K562 (cell line): ENCODE data around the gene PPA2. TPM values are rescaled to one million over a fixed set of nuclear protein-coding genes. Genes with fewer than 3 reads are reported as not detected.

Experiments used
- ATAC-seq: fragments of 200-7000 bp; cut with Tn5 transposase; 3 replicates; pipeline ENCODE4 v1.9.1; 2020; ENCODE audit warnings: moderate library complexity
- BruUV-seq: library from RNA; stranded (reverse); fragments of 400-500 nt; replicated peaks from 2 replicates; lab custom pipeline; 2021; lab: Mats Ljungman, UMichigan
- CTCF ChIA-PET: fragments of 300-600 bp; formaldehyde crosslinking; extraction: SDS; loops from one replicate; lab custom pipeline; 2021; ENCODE audit warnings: low intra/inter-chr PET ratio; lab: Yijun Ruan, JAX
- POLR2A ChIA-PET: fragments of 300-600, 350-650 bp; sonication (Branson Sonifier 250); formaldehyde crosslinking; extraction: SDS; loops from one replicate; lab custom pipeline; 2021; ENCODE audit warnings: antibody characterized with exemption, inconsistent platforms; lab: Yijun Ruan, JAX
- DNase-seq, 4 experiments: peaks; one replicate each; pipeline versions ENCODE4 v3.0.0 to v3.0.0-alpha.2; 2011 to 2018; ENCODE audit warnings: low spot score in 3 of 4, mixed read lengths in 3 of 4; ENCODE audit errors: extremely low read depth in 1 of 4
- FAIRE-seq: peaks from 2 replicates; lab custom pipeline; 2011; peaks lifted over from hg19 to GRCh38; lab: Jason Lieb, UNC
- H2AFZ ChIP-seq: 2 replicates; pipeline ENCODE4 v1.6.0; 2011; ENCODE audit warnings: low read depth, low read length, control low read depth, inconsistent platforms
- H3K27ac ChIP-seq: fragments of 200-600 bp; 3 replicates; pipeline ENCODE4 v1.8.0; 2011; ENCODE audit warnings: low read depth, mild to moderate bottlenecking, control low read depth, inconsistent platforms, low read length, moderate library complexity, mixed read lengths; ENCODE audit errors: extremely low read depth
- H3K27me3 ChIP-seq, 2 experiments: fragments of 300-600 bp in 1 of 2; 2 replicates in 1 of 2; 3 replicates in 1 of 2; pipeline versions ENCODE4 v1.6.0 to v1.8.0; 2011; ENCODE audit warnings: inconsistent platforms in 2 of 2, low read length in 2 of 2, mild to moderate bottlenecking in 1 of 2, mixed read lengths in 1 of 2, moderate library complexity in 1 of 2; ENCODE audit not compliant: control insufficient read depth in 2 of 2, insufficient read depth in 2 of 2
- H3K36me3 ChIP-seq: fragments of 300-600 bp; 3 replicates; pipeline ENCODE4 v1.8.0; 2011; ENCODE audit warnings: mild to moderate bottlenecking, low read length, inconsistent platforms; ENCODE audit not compliant: control insufficient read depth, insufficient read depth
- H3K4me1 ChIP-seq, 2 experiments: fragments of 200-600 bp in 1 of 2; replicated peaks in 1 of 2; 2 replicates in 1 of 2; 3 replicates in 1 of 2; pipeline versions ENCODE4 v1.5.1 to v1.8.0; 2011; ENCODE audit warnings: inconsistent platforms in 2 of 2, low read length in 2 of 2, mild to moderate bottlenecking in 1 of 2, mixed read lengths in 1 of 2, moderate library complexity in 1 of 2; ENCODE audit not compliant: control insufficient read depth in 2 of 2, insufficient read depth in 2 of 2
- H3K4me2 ChIP-seq: 2 replicates; pipeline ENCODE4 v1.6.1; 2011; ENCODE audit warnings: low read length, control low read depth, inconsistent platforms, mixed read lengths; ENCODE audit not compliant: insufficient read depth
- H3K4me3 ChIP-seq: fragments of 200-600 bp; sonication (generic), shearing (Covaris generic); 2 replicates; pipeline ENCODE4 v1.5.1; 2016; ENCODE audit warnings: control low read depth, inconsistent platforms
- H3K79me2 ChIP-seq: fragments of 200-600 bp; 3 replicates; pipeline ENCODE4 v1.8.0; 2011; ENCODE audit warnings: low read length, inconsistent platforms; ENCODE audit not compliant: control insufficient read depth, insufficient read depth
- H3K9ac ChIP-seq, 2 experiments: 2 replicates each; pipeline versions ENCODE4 v1.6.0 to v1.6.1; 2011; ENCODE audit warnings: low read depth in 2 of 2, low read length in 2 of 2, control low read depth in 1 of 2, inconsistent platforms in 1 of 2, mild to moderate bottlenecking in 1 of 2, mixed read lengths in 1 of 2; ENCODE audit not compliant: insufficient read depth in 1 of 2
- H3K9me1 ChIP-seq: one replicate; pipeline ENCODE4 v1.6.0; 2011; ENCODE audit warnings: inconsistent platforms, mild to moderate bottlenecking, low read length, moderate library complexity; ENCODE audit not compliant: control insufficient read depth, insufficient read depth
- H3K9me3 ChIP-seq: replicated peaks from 2 replicates; pipeline ENCODE4 v1.5.1; 2011; ENCODE audit warnings: low read depth, low read length, inconsistent platforms; ENCODE audit not compliant: control insufficient read depth, insufficient read depth
- H4K20me1 ChIP-seq: replicated peaks from 2 replicates; pipeline ENCODE4 v1.6.1; 2011; ENCODE audit warnings: low read length, inconsistent platforms, mixed read lengths; ENCODE audit not compliant: control insufficient read depth, insufficient read depth
- BRF1 ChIP-seq: IDR thresholded peaks from 3 replicates; pipeline ENCODE4 v1.6.1; 2011; ENCODE audit warnings: borderline replicate concordance, mild to moderate bottlenecking; ENCODE audit not compliant: insufficient read length; ENCODE audit errors: extremely low read depth
- DNMT1 ChIP-seq: fragments of 450-650 bp; IDR thresholded peaks from 2 replicates; pipeline ENCODE4 v1.6.1; 2016; ENCODE audit warnings: antibody characterized with exemption, mild to moderate bottlenecking
- ILK ChIP-seq: fragments of 450-650 bp; IDR thresholded peaks from 2 replicates; pipeline ENCODE4 v1.6.1; 2016; ENCODE audit warnings: missing genetic modification characterization, low read depth, mild to moderate bottlenecking, missing compliant biosample characterization, moderate library complexity, borderline replicate concordance
- KLF16 ChIP-seq: IDR thresholded peaks from 2 replicates; pipeline ENCODE4 v1.6.1; 2016; ENCODE audit warnings: antibody characterized with exemption
- RB1 ChIP-seq: fragments of 450-650 bp; IDR thresholded peaks from 2 replicates; pipeline ENCODE4 v1.6.1; 2017; ENCODE audit warnings: low read depth, mild to moderate bottlenecking
- RBM22 ChIP-seq: fragments of 200-400 bp; formaldehyde crosslinking; IDR thresholded peaks from 2 replicates; pipeline ENCODE4 v1.6.1; 2018; ENCODE audit warnings: low read length, low read depth; ENCODE audit not compliant: poor library complexity, severe bottlenecking
- SMC3 ChIP-seq: conservative IDR thresholded peaks from 2 replicates; pipeline ENCODE4 v1.6.1; 2011; ENCODE audit warnings: low read depth, low read length, improper control_type of control experiment; ENCODE audit not compliant: insufficient read depth
- ZC3H11A ChIP-seq: IDR thresholded peaks from 2 replicates; pipeline ENCODE4 v1.6.1; 2012; ENCODE audit warnings: low read depth, low read length, improper control_type of control experiment
- ZNF41 ChIP-seq: fragments of 250-450 bp; sonication (Bioruptor Pico); conservative IDR thresholded peaks from 2 replicates; pipeline ENCODE4 v1.4.0; 2020; ENCODE audit warnings: mild to moderate bottlenecking
- ZNF77 ChIP-seq: fragments of 250-450 bp; sonication (Bioruptor Pico); IDR thresholded peaks from 2 replicates; pipeline ENCODE4 v1.5.0; 2020
- WGBS: fragments of 100-300 bp; shearing (Covaris generic); methylation state at CpG from one replicate; pipeline ENCODE4 v1.1.6; 2016; ENCODE audit warnings: low coverage, mixed read lengths; ENCODE audit not compliant: insufficient coverage; ENCODE audit errors: missing lambda C conversion rate; 5-methylcytosine and 5-hydroxymethylcytosine counted together
- in situ Hi-C: fragments of 300-500 bp; cut with MboI; formaldehyde crosslinking; loops from 4 replicates; pipeline ENCODE4 v1.15.0; 2018; ENCODE audit warnings: inconsistent platforms, mixed read lengths
- intact Hi-C: fragments of 100-400 bp; cut with micrococcal nuclease; formaldehyde crosslinking; loops from 2 replicates; pipeline ENCODE4 v1.14.2; 2022
- polyA plus RNA-seq, 8 experiments: library from polyadenylated mRNA; depleted of rRNA in 4 of 8; stranded (reverse) in 5 of 8; unstranded in 3 of 8; fragments of >200 nt; fragmentation: Nextera tagmentation in 2 of 8; fragmentation: Illumina TruSeq in 1 of 8; extraction: Ambion mirVana in 2 of 8; extraction: Trizol in 1 of 8; gene quantifications; 2 replicates each; pipeline versions ENCODE4 v1.2.1 to v1.2.3, GENCODE V29; 2011 to 2014; ENCODE audit warnings: inconsistent platforms in 1 of 8, missing spikeins in 1 of 8
- total RNA-seq, 7 experiments: library from RNA; depleted of rRNA in 6 of 7; stranded (reverse); fragments of >200 nt in 6 of 7; fragmentation: Illumina TruSeq in 2 of 7; extraction: Trizol in 2 of 7; gene quantifications; 2 replicates each; pipeline versions ENCODE4 v1.2.1 to v1.2.3, GENCODE V29; 2011 to 2021; ENCODE audit warnings: low replicate concordance in 1 of 7
- TF ChIP-seq, protein P1 (sequence below): fragments of 450-650 bp; IDR thresholded peaks from 2 replicates; pipeline ENCODE4 v1.6.1; 2017; ENCODE audit warnings: antibody characterized with exemption
- TF ChIP-seq, protein P2 (sequence below), 2 experiments: fragments of 450-650 bp in 1 of 2; IDR thresholded peaks; 2 replicates each; pipeline ENCODE4 v1.6.1; 2011 to 2017; ENCODE audit warnings: low read depth in 2 of 2, antibody characterized with exemption in 1 of 2, borderline replicate concordance in 1 of 2, low read length in 1 of 2, mild to moderate bottlenecking in 1 of 2, mixed read lengths in 1 of 2; ENCODE audit not compliant: control insufficient read depth in 1 of 2

PPA2 gene
- total and polyA plus RNA-seq, 9 of the 15 experiments (the other 6 are each of a cell fraction or from before 2014, with no cell fraction given), result 48.3 to 190 (median 109) TPM

DNA sequence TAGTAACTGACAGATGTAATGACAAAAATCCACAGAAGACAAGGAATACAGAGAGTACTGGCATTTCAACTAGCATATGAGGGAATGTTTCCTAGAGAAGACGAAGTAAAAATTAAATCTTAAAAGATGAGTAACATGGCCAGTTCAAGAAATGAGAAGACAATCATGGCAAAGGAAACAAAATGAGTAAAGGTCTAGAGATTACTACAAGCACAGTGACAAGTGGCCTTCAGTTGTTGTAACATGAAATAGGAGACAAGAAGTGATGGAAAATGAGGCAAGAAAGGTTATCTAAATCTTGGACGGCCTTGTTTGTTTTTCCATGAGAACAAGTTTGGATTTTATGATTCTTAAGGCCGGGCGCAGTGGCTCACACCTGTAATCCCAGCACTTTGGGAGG, 81.0 kb downstream of the PPA2 start:
- Histone ChIP-seq H3K27ac (no peak overlapping the region), H2AFZ (no peak overlapping the region), H3K9me3 (no peaks in the 10 kb centered on the region), H3K9me1 (no peaks in the 10 kb centered on the region), H3K79me2 (no peaks in the 10 kb centered on the region), H3K36me3 (peaks cover 7% of the 10 kb centered on the region; the same call in 1 of the 3 replicates), H3K4me3 (no peak overlapping the region), H4K20me1 (no peaks in the 10 kb centered on the region), H3K9ac (no peak overlapping the region), H3K27me3 (no peaks in the 10 kb centered on the region), H3K4me2 (no peak overlapping the region), H3K4me1 (no peaks in the 10 kb centered on the region)
- no peak for ATAC-seq
- intact Hi-C loops (no loop called here), in situ Hi-C loops (no loop called here)
- ChIA-PET CTCF (no interaction called here), POLR2A (no interaction called here)
- no peak for TF ChIP-seq SMC3
- BruUV-seq, result no TSS peak
- WGBS, result 71% methylated on average over 4 of the region's 4 CpGs
- no peak for FAIRE-seq
- DNase-seq, result no peak

DNA sequence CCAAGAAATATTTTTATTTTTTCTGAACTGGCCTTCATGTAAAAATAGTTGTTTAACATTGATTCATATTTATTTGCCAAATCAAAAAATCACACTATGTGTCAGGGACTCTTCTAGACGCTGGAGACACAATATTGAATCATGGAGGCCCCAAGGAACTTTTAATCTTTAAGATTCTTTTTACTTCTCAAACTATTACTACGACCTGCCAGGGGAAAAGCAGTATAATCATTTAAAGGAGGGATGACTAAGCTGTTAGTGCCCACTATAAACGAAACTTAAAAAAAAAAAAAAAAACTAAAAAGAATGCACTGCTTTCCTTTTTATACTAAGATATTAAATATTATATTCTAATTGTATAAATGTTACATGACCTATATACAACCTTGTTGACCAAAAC, 84.7 kb downstream of the PPA2 start:
- 63% methylated on average over 2 of the region's 3 CpGs for WGBS
- TF ChIP-seq DNMT1, result no peak
- TF ChIP-seq RB1, result no peak
- no peak for TF ChIP-seq ZNF41 (CRISPR knock-in tag)
- TF ChIP-seq, protein P1, sequence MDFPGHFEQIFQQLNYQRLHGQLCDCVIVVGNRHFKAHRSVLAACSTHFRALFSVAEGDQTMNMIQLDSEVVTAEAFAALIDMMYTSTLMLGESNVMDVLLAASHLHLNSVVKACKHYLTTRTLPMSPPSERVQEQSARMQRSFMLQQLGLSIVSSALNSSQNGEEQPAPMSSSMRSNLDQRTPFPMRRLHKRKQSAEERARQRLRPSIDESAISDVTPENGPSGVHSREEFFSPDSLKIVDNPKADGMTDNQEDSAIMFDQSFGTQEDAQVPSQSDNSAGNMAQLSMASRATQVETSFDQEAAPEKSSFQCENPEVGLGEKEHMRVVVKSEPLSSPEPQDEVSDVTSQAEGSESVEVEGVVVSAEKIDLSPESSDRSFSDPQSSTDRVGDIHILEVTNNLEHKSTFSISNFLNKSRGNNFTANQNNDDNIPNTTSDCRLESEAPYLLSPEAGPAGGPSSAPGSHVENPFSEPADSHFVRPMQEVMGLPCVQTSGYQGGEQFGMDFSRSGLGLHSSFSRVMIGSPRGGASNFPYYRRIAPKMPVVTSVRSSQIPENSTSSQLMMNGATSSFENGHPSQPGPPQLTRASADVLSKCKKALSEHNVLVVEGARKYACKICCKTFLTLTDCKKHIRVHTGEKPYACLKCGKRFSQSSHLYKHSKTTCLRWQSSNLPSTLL, result no peak
- TF ChIP-seq RBM22, result no peak
- TF ChIP-seq KLF16, result no peak
- TF ChIP-seq BRF1, result no peak
- no peak for TF ChIP-seq ZC3H11A
- TF ChIP-seq ILK (tag), result no peak
- TF ChIP-seq, protein P2, sequence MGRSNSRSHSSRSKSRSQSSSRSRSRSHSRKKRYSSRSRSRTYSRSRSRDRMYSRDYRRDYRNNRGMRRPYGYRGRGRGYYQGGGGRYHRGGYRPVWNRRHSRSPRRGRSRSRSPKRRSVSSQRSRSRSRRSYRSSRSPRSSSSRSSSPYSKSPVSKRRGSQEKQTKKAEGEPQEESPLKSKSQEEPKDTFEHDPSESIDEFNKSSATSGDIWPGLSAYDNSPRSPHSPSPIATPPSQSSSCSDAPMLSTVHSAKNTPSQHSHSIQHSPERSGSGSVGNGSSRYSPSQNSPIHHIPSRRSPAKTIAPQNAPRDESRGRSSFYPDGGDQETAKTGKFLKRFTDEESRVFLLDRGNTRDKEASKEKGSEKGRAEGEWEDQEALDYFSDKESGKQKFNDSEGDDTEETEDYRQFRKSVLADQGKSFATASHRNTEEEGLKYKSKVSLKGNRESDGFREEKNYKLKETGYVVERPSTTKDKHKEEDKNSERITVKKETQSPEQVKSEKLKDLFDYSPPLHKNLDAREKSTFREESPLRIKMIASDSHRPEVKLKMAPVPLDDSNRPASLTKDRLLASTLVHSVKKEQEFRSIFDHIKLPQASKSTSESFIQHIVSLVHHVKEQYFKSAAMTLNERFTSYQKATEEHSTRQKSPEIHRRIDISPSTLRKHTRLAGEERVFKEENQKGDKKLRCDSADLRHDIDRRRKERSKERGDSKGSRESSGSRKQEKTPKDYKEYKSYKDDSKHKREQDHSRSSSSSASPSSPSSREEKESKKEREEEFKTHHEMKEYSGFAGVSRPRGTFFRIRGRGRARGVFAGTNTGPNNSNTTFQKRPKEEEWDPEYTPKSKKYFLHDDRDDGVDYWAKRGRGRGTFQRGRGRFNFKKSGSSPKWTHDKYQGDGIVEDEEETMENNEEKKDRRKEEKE (IDR thresholded peaks at IDR 0.05; ENCODE audit: borderline replicate concordance in 1 of 2, control insufficient read depth in 1 of 2, low read depth in 2 of 2, low read length in 1 of 2), result no peak
- TF ChIP-seq ZNF77 (CRISPR knock-in tag), result no peak

More for the DNA sequence above, 84.7 kb downstream of the PPA2 start:
- peaks cover 16% of the 10 kb centered on the region; the same call in 1 of the 3 replicates for H3K36me3 ChIP-seq
- no TSS peak for BruUV-seq
- H3K9ac ChIP-seq, result no peak overlapping the region
- POLR2A ChIA-PET, result no interaction called here
- FAIRE-seq (no peak), DNase-seq (no peak), ATAC-seq (no peak)
- no peaks in the 10 kb centered on the region for H4K20me1 ChIP-seq
- H3K9me3 ChIP-seq, result no peaks in the 10 kb centered on the region
- no peaks in the 10 kb centered on the region for H3K27me3 ChIP-seq
- no peak overlapping the region for H2AFZ ChIP-seq
- no peak overlapping the region for H3K4me3 ChIP-seq
- no peaks in the 10 kb centered on the region for H3K9me1 ChIP-seq
- intact Hi-C loops, result no loop called here
- in situ Hi-C loops, result no loop called here
- H3K4me2 ChIP-seq, result no peak overlapping the region
- H3K79me2 ChIP-seq, result no peaks in the 10 kb centered on the region
- CTCF ChIA-PET, result no interaction called here
- no peaks in the 10 kb centered on the region for H3K4me1 ChIP-seq
- no peak overlapping the region for H3K27ac ChIP-seq
